Measurements from ENCODE around the gene BTF3L4.

- no peak for TF ChIP-seq CTCF (conservative IDR thresholded peaks at IDR 0.05)
- no peak for TF ChIP-seq ZFX (IDR thresholded peaks at IDR 0.05)
Measured at GRCh38 chr1:52032785-52033131, 23.3 kb upstream of the BTF3L4 start.
